Thymus (tissue), 11 donors: Measurements from ENCODE around the gene ERCC8. TPM values are rescaled to one million over a fixed set of nuclear protein-coding genes. Genes with fewer than 3 reads are reported as not detected.
A peak's percentile ranks its signal among the peaks of the same experiment; 100 is the strongest.

ENCODE experiments used
- DNase-seq, 9 donors: peaks; one replicate each; pipeline ENCODE4 v3.0.0-alpha.2; 2013; ENCODE audit warnings: low spot score in 9 of 9, low read depth in 6 of 9, missing footprints in 1 of 9
- H3K27ac ChIP-seq, 2 donors: one replicate each; pipeline ENCODE4 v1.5.1; 2013; ENCODE audit warnings: control low read depth in 1 of 2, low read depth in 1 of 2, low read length in 1 of 2, mild to moderate bottlenecking in 1 of 2, moderate library complexity in 1 of 2
- H3K27me3 ChIP-seq, 2 donors: one replicate each; pipeline ENCODE4 v1.5.1; 2013; ENCODE audit warnings: low read length in 1 of 2; ENCODE audit not compliant: control insufficient read depth in 2 of 2, insufficient read depth in 1 of 2
- H3K36me3 ChIP-seq, 2 donors: one replicate each; pipeline ENCODE4 v1.5.1; 2013; ENCODE audit warnings: low read length in 1 of 2, mild to moderate bottlenecking in 1 of 2, moderate library complexity in 1 of 2; ENCODE audit not compliant: control insufficient read depth in 2 of 2, insufficient read depth in 2 of 2
- H3K4me1 ChIP-seq, 2 donors: one replicate each; pipeline ENCODE4 v1.5.1; 2013; ENCODE audit warnings: low read length in 2 of 2; ENCODE audit not compliant: control insufficient read depth in 2 of 2, insufficient read depth in 2 of 2
- H3K4me3 ChIP-seq, 2 donors: one replicate each; pipeline ENCODE4 v1.5.1; 2013; ENCODE audit warnings: low read length in 2 of 2, control low read depth in 1 of 2, mild to moderate bottlenecking in 1 of 2
- H3K9me3 ChIP-seq, 2 donors: one replicate each; pipeline ENCODE4 v1.5.1; 2013; ENCODE audit warnings: low read length in 1 of 2, mild to moderate bottlenecking in 1 of 2; ENCODE audit not compliant: control insufficient read depth in 2 of 2, insufficient read depth in 1 of 2
- WGBS: extraction: QIAGEN DNeasy Blood & Tissue Kit; methylation state at CpG from one replicate; pipeline ENCODE4 v1.1.7; 2013; 5-methylcytosine and 5-hydroxymethylcytosine counted together
- polyA plus RNA-seq: library from polyadenylated mRNA; stranded (reverse); fragments of 200-250 nt; gene quantifications from one replicate; pipeline ENCODE4 v1.2.3, GENCODE V29; 2013
- total RNA-seq: library from RNA; stranded (reverse); fragments of 120-200 nt; gene quantifications from one replicate; pipeline ENCODE4 v1.2.4, GENCODE V29; 2013
- donor health status: healthy.

Gene ERCC8
- total and polyA plus RNA-seq, 2 donors: 7.9 to 17.9 TPM

DNA sequence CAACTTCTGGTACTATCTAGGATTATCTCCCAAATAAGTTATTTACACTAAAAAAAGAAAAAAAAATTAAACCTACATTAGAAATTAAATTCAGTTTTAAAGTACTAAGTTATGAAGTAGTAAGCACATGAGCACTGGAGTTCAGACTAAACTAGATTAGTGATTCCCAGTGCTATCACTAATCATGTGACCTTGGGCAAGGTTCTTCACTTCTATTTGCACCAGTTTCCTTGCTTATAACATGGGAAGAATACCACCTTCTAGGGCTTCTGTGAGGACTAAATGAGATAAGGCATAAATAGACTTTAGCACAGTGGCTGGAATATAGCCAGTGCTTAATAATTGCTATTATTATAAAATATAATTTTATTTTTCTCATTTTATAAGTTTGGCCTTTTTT, 111.3 kb downstream of the ERCC8 start:
- Histone ChIP-seq H3K27ac (no peak overlapping the region), H3K36me3 (no peaks in the 10 kb centered on the region), H3K27me3 (no peaks in the 10 kb centered on the region), H3K9me3 (no peaks in the 10 kb centered on the region), H3K4me1 (no peaks in the 10 kb centered on the region), H3K4me3 (no peak overlapping the region)
- no peak for DNase-seq

DNA sequence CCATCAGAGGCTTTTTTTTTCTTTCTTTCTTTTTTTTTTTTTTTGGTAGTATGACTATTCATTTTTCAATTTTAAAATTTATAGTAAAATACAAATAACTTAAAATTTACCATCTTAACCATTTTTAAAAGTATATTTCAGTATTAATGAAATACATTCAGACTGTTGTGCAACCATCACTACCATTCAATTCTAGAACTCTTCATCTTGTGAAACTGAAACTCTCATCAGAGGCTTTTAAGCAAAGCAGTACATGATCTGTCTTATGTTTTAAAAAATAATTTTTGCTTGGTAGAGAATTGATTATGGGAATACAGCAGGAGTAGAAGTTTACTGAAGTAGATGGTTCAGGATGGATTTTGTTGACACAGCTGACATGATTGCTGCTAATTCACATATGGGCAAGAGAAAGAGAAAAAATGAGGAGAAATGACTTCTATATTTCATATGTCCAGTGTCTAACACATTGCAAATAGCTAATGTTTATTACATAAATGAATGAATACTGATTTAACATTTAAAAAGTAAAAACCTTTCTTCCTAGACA, 114.2 kb downstream of the ERCC8 start:
- Histone ChIP-seq H3K36me3 (no peaks in the 10 kb centered on the region), H3K4me3 (no peak overlapping the region), H3K27me3 (no peaks in the 10 kb centered on the region), H3K9me3 (no peaks in the 10 kb centered on the region), H3K27ac (no peak overlapping the region), H3K4me1 (no peaks in the 10 kb centered on the region)
- no peak for DNase-seq

DNA sequence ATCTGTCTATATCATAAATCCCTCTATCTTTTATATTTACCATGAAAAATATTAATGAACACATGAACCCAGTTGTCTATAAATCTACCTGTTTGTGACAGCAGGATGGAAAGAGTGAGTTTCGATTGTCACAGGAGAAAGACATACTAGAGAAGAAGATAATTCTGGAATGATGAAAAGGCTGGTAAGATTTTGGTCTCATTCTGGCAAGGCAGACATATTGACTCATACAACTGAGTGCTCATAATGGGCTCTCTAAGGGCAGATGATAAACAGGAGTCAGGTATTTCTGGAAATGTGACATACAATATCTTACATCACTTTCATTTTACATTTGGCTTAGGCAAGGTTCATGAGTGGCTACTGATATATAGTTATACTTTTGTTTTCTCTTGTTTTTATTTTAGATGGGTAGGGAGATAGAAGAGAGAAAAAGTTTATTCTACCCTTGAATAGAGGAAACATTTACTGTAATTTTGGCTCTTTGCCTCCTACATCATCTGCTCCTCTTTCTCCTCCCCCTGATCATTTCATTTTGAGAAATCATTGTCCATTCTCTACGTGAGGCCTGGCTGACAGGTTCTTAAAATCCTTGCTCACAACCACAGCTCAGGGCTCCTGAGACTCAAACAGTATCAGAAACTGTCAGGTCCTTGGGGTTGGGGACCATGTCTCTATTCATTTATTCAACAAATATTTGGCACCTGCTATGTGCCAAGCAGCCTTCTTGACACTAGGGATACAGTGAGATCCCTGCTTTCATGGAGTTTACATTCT, 115.2 kb downstream of the ERCC8 start:
- Histone ChIP-seq H3K9me3 (no peaks in the 10 kb centered on the region), H3K4me3 (no peak overlapping the region), H3K36me3 (no peaks in the 10 kb centered on the region), H3K27me3 (no peaks in the 10 kb centered on the region), H3K4me1 (no peaks in the 10 kb centered on the region), H3K27ac (no peak overlapping the region)
- DNase-seq: no peak
- WGBS: 88% methylated on average over 2 of the region's 2 CpGs

DNA sequence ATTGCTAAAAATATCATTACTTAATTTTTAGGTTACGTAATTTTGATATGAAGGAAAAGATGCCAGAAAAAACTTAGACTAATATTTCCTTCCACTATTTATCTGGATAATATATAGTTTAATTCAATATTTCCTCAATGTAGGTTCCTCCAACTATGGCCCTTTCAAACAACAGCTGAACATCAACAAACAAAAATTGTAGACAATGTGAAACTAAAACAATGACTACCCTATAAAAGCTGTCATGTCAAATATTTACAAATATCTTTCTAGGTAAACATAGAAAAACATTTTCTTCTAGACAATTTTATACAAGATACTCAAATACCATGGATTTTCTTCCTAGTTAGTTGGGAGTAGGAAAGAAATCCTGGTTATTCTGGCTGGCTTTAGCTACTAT, 117.7 kb downstream of the ERCC8 start:
- H3K27me3 ChIP-seq: no peaks in the 10 kb centered on the region
- H3K36me3 ChIP-seq: no peaks in the 10 kb centered on the region
- no peak overlapping the region for H3K27ac ChIP-seq
- DNase-seq: no peak
- H3K9me3 ChIP-seq: no peaks in the 10 kb centered on the region
- 93% methylated on average over 1 of the region's 1 CpG for WGBS
- H3K4me3 ChIP-seq: no peak overlapping the region
- no peaks in the 10 kb centered on the region for H3K4me1 ChIP-seq

DNA sequence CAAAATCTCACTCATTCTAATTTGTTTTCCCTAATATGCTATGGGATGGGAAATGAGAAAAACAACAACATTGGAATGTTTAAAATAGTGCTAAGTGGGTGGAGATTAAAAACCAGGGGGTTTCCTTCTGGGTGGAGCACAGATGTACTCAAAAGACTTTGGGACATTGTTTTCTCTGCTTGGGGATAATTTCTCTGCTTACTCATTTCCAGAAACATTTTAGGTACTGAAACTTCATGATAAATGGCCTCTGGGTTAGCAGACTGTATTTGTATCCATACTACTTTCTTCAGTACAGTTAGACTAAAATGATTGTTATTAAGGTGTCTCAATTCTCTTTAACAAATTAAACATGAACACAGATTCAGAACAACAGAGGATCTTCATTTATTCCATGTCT, 118.2 kb downstream of the ERCC8 start:
- Histone ChIP-seq H3K4me3 (no peak overlapping the region), H3K4me1 (no peaks in the 10 kb centered on the region), H3K36me3 (no peaks in the 10 kb centered on the region), H3K27me3 (no peaks in the 10 kb centered on the region), H3K9me3 (no peaks in the 10 kb centered on the region), H3K27ac (no peak overlapping the region)
- peak in 1 of 9 donors; percentile 12 for DNase-seq

Other genes with a start within 250 kb of the ERCC8 start
- 25.2 TPM for gene DEPDC1B, start 244.9 kb downstream of the ERCC8 start, total RNA-seq
- 4.9 TPM for gene DEPDC1B, start 244.9 kb downstream of the ERCC8 start, polyA plus RNA-seq
- gene ELOVL7, start 100.8 kb downstream of the ERCC8 start, total RNA-seq: 0.47 TPM
- 5.4 TPM for gene ELOVL7, start 100.8 kb downstream of the ERCC8 start, polyA plus RNA-seq
- gene NDUFAF2, start 135 bp upstream of the ERCC8 start, total RNA-seq: 24.4 TPM
- gene NDUFAF2, start 135 bp upstream of the ERCC8 start, polyA plus RNA-seq: 44.9 TPM
- gene SMIM15, start 217.4 kb upstream of the ERCC8 start, total RNA-seq: 33.6 TPM
- 35.6 TPM for gene SMIM15, start 217.4 kb upstream of the ERCC8 start, polyA plus RNA-seq